Activated effector memory CD4-positive, alpha-beta T cell treated with anti-CD3 and anti-CD28 coated beads, Interleukin-2, amount 50 U/mL, for 16 hours (primary cell): ENCODE measurements around the gene VSTM5.

Source experiments
- DNase-seq: peaks from one replicate; pipeline ENCODE4 v3.0.0-alpha.2; 2020

Gene VSTM5

GRCh38 chr11:93842034-93842433 lies 8.4 kb downstream of the VSTM5 start:
- no peak for DNase-seq

DNA sequence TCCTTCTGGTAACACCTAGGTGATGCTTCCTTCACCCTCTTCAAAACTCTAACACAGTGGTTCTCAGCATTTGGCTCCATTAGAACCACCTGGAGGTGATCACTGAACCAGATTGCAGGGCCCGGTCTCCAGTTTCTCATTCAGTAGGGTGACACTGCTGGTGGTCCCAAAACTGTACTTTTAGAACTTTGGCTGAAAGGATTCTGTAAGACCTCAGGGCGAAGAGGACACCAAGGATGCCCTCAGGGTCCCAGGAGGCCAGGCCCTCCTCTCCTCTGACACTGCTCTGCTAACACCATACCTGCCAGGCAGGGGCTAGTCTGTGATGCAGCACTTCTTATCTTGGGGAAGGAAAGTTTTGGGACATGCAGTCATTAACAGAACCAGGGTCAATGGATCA lies 9.0 kb downstream of the VSTM5 start:
- DNase-seq, result no peak

GRCh38 chr11:93840981-93841380 lies 9.4 kb downstream of the VSTM5 start:
- DNase-seq, result no peak

DNA sequence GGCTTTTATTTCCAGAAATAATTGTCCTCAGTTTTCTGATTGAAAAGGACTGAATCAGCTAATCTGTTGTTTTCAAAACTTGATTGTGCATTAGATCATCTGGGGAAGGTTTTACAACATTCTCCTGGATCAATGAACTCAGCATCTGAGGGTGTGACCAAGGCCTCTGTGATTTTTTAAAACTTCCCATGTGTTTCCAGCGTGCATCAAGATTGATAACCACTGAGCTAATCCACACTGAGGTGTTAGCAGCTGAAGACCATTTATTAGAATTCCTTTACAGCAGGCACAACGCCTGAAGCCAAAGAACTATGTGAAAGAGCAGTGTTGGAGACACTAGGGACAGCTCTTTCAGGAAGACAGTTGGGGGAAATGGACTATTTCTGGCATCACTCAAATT lies 10.2 kb downstream of the VSTM5 start:
- DNase-seq, result no peak

GRCh38 chr11:93838967-93839366 lies 11.5 kb downstream of the VSTM5 start:
- DNase-seq, result no peak

- DNase-seq, result no peak
Observed at GRCh38 chr11:93832780-93833179, 17.6 kb downstream of the VSTM5 start.

DNA sequence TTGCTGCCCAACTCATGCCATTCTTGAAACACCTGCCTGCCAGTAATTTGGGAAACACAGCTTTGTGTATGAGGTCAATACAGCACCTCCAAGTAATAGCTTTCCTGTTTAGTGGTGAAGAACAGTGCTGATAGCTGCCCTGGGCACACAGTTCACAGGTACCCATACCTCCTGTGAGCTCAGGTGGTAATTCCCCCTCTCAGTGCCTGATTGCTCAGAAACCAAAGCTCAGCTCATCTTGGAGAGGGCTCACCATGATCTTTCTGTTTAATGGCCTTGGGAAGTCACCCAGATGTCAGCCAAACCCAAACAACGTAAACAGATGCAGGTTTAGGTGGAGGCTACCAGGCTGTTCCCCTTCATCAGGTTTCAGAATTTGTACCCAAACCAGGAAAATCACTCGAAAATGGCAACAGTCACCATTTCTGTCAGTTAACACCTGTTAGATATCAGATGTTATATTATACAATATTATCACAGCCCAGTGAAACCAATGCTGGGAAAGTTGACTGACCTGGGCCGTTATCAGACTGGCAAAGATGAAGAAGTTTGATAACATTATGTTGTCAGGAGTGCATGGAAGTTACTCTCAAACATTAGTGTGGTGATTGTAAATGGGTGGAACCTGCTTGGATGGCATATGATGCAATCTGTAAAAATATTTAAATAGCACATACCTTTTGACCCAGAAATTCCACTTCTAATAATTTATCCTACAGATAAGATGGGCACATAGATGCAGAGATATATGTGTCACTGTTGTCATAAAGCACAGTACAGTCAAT lies 18.9 kb downstream of the VSTM5 start:
- DNase-seq, result no peak

GRCh38 chr11:93829598-93829997 lies 20.8 kb downstream of the VSTM5 start:
- no peak for DNase-seq

DNA sequence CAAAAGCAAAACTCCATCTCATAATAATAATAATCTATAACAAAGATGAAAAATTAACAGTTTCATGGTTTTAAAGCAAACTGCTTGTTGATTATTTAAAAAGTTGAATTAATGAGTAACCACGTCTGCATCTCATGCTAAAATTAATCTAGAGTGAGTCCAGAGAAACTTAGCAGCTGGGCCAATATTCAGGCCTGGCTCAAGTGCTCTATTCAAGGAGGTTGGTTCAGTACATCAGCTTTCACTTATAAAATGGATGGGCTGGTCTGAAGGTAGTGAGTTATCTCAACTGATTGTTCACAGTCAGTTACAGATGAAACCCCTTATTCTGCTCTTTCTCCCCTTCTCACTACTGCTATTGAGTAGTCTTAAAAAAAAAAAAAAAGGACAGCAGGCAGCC lies 23.1 kb downstream of the VSTM5 start:
- DNase-seq, result no peak

DNA sequence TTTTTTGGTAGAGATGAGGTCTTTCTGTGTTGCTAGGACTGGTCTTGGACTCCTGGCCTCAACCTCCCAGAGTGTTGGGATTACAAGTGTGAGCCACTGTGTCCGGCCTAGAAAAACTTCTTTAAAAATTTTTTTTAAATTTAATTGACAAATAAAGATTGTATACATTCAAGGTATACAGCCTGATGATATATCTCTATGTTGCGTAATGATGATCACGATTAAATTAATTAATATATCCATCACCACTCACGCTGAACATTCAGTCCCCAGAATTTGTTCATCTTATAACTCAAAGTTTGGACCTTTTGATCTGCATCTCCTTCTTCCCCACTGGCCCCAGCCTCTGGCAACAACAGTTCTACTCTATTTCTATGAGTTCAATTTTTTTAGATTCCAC lies 27.2 kb downstream of the VSTM5 start:
- DNase-seq, result no peak

DNA sequence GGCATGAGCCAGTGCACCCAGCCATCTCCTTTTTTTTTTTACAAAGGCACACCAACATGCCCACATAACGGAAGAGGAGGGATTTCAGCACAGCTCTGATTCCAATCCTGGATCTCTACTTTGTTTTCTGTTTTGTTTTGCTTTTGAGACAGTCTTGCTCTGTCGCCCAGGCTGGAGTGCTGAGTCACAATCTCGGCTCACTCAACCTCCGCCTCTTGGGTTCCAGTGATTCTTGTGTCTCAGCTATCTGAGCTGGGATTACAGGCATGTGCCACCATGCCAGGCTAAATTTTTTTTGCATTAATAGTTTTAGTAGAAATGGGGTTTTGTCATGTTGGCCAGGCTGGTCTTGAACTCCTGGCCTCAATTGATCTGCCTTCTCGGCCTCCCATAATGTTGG lies 28.1 kb downstream of the VSTM5 start:
- no peak for DNase-seq

DNA sequence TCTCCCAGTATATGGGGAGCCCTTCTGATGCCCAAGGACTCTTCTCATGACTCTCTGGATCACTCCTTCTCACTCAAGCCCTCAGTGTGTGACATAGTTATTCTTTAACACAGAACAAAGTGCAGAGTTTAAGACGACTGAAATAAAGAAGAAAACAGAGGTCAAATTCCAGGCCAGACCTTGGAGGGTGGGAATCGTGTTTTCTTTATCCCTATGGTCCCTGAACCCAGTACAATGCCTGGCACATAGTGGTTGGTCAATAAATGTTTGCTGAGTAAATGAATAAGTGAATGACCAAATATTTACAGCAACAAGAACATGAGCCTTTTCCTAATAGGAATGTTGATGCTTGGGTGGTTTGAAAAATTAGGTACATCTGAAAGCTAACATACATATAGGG lies 28.8 kb downstream of the VSTM5 start:
- no peak for DNase-seq

DNA sequence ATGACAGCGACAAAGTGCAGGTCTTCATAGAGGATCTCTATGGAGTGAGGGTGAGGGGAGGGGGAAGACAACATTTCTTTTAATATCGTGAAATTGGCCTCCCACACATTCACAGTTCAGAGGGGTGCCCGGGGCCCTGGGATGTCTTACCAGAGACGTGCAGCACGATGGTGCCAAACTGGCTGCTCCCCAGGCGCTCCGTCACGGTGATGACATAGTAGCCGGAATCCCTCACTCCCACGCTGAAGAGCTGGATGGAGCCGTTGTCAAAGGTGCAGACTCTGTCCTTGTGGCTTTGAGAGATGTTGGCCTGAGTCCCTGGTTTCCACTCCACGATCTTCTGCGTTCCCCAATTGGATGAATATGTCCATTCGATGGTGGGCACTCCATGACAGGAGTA lies 29.6 kb downstream of the VSTM5 start:
- DNase-seq, result no peak

- DNase-seq, result no peak
Observed at GRCh38 chr11:93819966-93820695, 30.3 kb downstream of the VSTM5 start.

GRCh38 chr11:93817426-93818348 lies 32.7 kb downstream of the VSTM5 start:
- no peak for DNase-seq

GRCh38 chr11:93814966-93815633 lies 35.3 kb downstream of the VSTM5 start:
- no peak for DNase-seq

DNA sequence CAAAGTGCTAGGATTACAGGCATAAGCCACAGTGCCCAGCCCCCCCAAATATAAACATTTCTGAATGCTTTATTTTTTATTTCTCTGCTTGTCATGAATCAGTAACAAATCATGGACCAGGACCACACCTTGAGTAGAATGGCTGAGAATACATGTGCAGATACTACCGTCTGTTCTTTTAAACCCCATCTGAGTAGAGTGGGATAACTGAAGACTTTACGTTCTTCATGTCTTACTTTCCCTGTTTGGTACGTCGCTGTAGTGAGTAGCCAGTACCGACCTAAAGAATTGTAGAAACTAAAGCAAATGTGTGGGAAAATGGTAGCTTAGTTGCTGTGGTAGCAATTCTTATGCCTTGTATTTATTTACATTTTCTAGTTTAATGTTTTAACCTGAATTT lies 36.4 kb downstream of the VSTM5 start:
- no peak for DNase-seq

DNA sequence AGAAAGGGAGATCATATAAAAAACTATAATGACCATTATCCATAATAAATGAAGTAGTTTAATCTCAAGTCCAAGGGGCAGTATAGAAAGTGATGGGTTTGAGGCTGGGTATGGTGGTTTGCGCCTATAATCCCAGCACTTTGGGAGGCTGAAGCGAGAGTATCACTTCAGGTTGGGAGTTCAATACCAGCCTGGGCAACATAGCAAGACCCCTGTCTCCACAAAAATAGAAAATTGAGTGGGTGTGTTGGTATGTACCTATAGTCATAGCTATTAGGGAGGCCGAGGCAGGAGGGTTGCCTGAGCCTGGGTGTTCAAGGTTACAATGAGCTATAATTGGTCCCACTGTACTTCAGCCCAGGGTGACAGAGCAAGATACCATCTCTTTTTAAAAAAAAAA lies 42.4 kb downstream of the VSTM5 start:
- no peak for DNase-seq

GRCh38 chr11:93804879-93805278 lies 45.5 kb downstream of the VSTM5 start:
- no peak for DNase-seq

GRCh38 chr11:93801366-93801765 lies 49.1 kb downstream of the VSTM5 start:
- no peak for DNase-seq

DNA sequence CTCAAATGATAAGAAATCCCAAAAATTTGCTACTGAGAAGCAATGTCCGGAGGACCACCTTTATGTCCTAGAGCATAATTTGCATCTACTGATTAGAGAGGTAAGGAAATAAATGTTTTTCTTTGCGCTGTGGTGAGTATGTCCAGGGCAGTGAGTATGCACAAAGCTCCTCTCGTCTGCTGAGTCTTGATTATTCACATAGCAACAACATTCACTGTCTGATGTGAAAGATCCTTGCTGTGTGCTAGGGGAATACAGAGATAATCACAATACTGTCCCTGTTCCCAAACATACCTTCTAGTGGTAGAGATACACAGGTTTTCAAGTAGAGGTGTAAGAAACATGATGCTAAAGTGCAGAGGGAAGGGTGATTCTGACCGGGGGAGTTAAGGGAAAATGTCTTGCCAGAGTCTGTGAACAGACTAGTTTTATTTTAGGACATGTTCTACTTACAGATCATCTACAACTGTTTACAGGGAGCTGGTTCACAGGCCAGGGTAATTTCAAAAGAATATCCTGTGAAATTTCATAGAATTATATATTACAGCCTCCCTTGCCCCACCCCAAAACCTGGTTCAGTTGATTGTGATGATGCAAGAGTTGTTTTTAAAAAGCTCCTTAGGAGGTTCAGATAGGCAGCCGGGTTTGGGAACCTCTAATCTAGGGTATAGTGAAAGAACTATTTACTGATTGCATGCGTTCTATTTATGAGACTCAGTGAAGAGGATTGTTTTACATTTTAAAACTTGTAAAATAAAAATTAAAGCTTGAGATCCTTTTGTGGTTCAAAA lies 53.8 kb downstream of the VSTM5 start:
- DNase-seq, result no peak

DNA sequence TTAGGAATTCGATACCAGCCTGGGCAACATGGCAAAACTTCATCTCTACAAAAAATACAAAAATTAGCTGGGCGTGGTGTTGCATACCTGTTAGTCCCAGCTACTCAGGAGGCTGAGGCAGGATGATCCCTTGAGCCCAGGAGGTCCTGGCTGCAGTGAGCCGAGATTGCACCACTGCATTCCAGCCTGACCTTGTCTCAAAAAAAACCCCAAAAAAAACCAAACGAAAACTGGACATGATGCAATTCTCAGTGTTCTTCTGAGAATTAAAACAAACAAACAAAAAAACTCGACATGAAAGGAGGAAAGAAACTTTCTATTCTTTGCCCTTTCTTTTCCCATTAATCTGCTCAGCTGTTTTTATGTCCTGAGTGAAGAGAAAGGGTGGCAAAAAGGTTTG lies 58.9 kb downstream of the VSTM5 start:
- DNase-seq, result no peak
